ENCODE results near the gene GPR108.
"Not testable (repeated sequence)": the region's sequence is repeated elsewhere in the genome, so short reads cannot be mapped to it uniquely, and the experiment has no call there.

The GPR108 gene

GRCh38 chr19:6737284-6737872, at the start of gene GPR108:
GPR108 (minus strand) TSS chr19:6737580; CDS start chr19:6737576, 4 bp downstream.
- DNase-seq = peak; percentile 100

- DNase-seq = no peak
Measured at GRCh38 chr19:6779206-6779605, 41.8 kb upstream of the GPR108 start.

GRCh38 chr19:6778386-6778785, 41.0 kb upstream of the GPR108 start:
- no peak for DNase-seq

GRCh38 chr19:6777434-6777833, 40.1 kb upstream of the GPR108 start:
- DNase-seq = no peak

GRCh38 chr19:6776999-6777398, 39.6 kb upstream of the GPR108 start:
- no peak for DNase-seq

- DNase-seq = not testable (repeated sequence)
Measured at GRCh38 chr19:6776045-6776444, 38.7 kb upstream of the GPR108 start.

GRCh38 chr19:6774821-6775707, 37.7 kb upstream of the GPR108 start:
- peak; percentile 21 for DNase-seq

- DNase-seq = peak; percentile 40
Measured at GRCh38 chr19:6773323-6773931, 36.0 kb upstream of the GPR108 start.

GRCh38 chr19:6772866-6773322, 35.5 kb upstream of the GPR108 start:
- DNase-seq = no peak

GRCh38 chr19:6772028-6772865, 34.9 kb upstream of the GPR108 start, which contains the start of gene VAV1:
VAV1 (plus strand) TSS chr19:6772708; CDS start chr19:6772808, 100 bp downstream.
- peak; percentile 62 for DNase-seq

- not testable (repeated sequence) for DNase-seq
Measured at GRCh38 chr19:6771648-6772027, 34.3 kb upstream of the GPR108 start.

GRCh38 chr19:6769006-6769619, 31.7 kb upstream of the GPR108 start:
- DNase-seq = no peak

- DNase-seq = no peak
Measured at GRCh38 chr19:6768236-6768785, 30.9 kb upstream of the GPR108 start.

GRCh38 chr19:6767357-6768235, 30.2 kb upstream of the GPR108 start, which contains the start of gene SH2D3A:
SH2D3A (minus strand) TSS chr19:6767435; CDS start chr19:6763748, 3,687 bp downstream.
- peak; percentile 65 for DNase-seq

GRCh38 chr19:6767081-6767356, 29.6 kb upstream of the GPR108 start:
- no peak for DNase-seq

GRCh38 chr19:6766357-6767080, 29.1 kb upstream of the GPR108 start:
- no peak for DNase-seq

GRCh38 chr19:6765738-6766356, 28.5 kb upstream of the GPR108 start:
- no peak for DNase-seq

GRCh38 chr19:6762253-6762797, 24.9 kb upstream of the GPR108 start:
- DNase-seq = not testable (repeated sequence)

- no peak for DNase-seq
Measured at GRCh38 chr19:6761053-6761676, 23.8 kb upstream of the GPR108 start.
